ENCODE measurements around the gene TMEM271.
"Not testable (repeated sequence)": the region's sequence is repeated elsewhere in the genome, so short reads cannot be mapped to it uniquely, and the experiment has no call there.

DNA sequence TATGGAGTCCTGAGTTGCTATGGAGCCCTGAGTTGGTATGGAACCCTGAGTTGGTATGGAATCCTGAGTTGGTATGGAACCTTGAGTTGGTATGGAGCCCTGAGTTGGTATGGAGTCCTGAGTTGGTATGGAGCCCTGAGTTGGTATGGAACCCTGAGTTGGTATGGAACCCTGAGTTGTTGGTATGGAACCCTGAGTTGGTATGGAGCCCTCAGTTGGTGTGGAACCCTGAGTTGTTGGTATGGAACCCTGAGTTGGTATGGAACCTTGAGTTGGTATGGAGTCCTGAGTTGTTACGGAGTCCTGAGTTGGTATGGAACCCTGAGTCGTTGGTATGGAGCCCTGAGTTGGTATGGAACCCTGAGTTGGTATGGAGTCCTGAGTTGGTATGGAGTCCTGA is 13.6 kb downstream of the TMEM271 start:
- TF ChIP-seq POLR2AphosphoS5, POLR2A (IDR thresholded peaks at IDR 0.05; ENCODE audit: low read depth, low read length): not testable (repeated sequence)
